GM21381 (cell line): ENCODE measurements around the gene NDUFS3.
A peak's percentile ranks its signal among the peaks of the same experiment; 100 is the strongest.
"Not testable (repeated sequence)": the region's sequence is repeated elsewhere in the genome, so short reads cannot be mapped to it uniquely, and the experiment has no call there.

ENCODE experiments used
- ATAC-seq: cut with Tn5 transposase; IDR thresholded peaks from one replicate; pipeline ENCODE4 v1.9.1; 2021; ENCODE audit warnings: mild to moderate bottlenecking, moderate library complexity; ENCODE audit not compliant: unreplicated experiment

The NDUFS3 gene

GRCh38 chr11:47578524-47579494 lies at the start of gene NDUFS3, which contains the start of gene KBTBD4:
Gene NDUFS3, plus strand, starts transcription at chr11:47579074. Its CDS starts 18 bp downstream, at chr11:47579092.
Gene KBTBD4, minus strand, starts transcription at chr11:47578970. Its CDS starts 19 bp downstream, at chr11:47578951.
- ATAC-seq: peak; percentile 92

- ATAC-seq: no peak
Measured at GRCh38 chr11:47529951-47530350, 48.9 kb upstream of the NDUFS3 start.

- not testable (repeated sequence) for ATAC-seq
Measured at GRCh38 chr11:47530721-47531120, 48.2 kb upstream of the NDUFS3 start.

GRCh38 chr11:47531666-47532065 lies 47.2 kb upstream of the NDUFS3 start:
- no peak for ATAC-seq

GRCh38 chr11:47532597-47533213 lies 46.2 kb upstream of the NDUFS3 start:
- ATAC-seq: no peak

- no peak for ATAC-seq
Measured at GRCh38 chr11:47533690-47534151, 45.2 kb upstream of the NDUFS3 start.

- ATAC-seq: no peak
Measured at GRCh38 chr11:47534704-47535251, 44.1 kb upstream of the NDUFS3 start.

- ATAC-seq: no peak
Measured at GRCh38 chr11:47536915-47537314, 42.0 kb upstream of the NDUFS3 start.

GRCh38 chr11:47538741-47539565 lies 39.9 kb upstream of the NDUFS3 start:
- ATAC-seq: no peak

- ATAC-seq: no peak
Measured at GRCh38 chr11:47539681-47540039, 39.2 kb upstream of the NDUFS3 start.

- no peak for ATAC-seq
Measured at GRCh38 chr11:47541070-47541469, 37.8 kb upstream of the NDUFS3 start.

GRCh38 chr11:47545298-47545697 lies 33.6 kb upstream of the NDUFS3 start:
- ATAC-seq: no peak

GRCh38 chr11:47546274-47546673 lies 32.6 kb upstream of the NDUFS3 start:
- not testable (repeated sequence) for ATAC-seq

GRCh38 chr11:47550288-47551047 lies 28.4 kb upstream of the NDUFS3 start:
- no peak for ATAC-seq

- ATAC-seq: no peak
Measured at GRCh38 chr11:47551086-47551485, 27.8 kb upstream of the NDUFS3 start.

GRCh38 chr11:47552056-47552565 lies 26.8 kb upstream of the NDUFS3 start:
- no peak for ATAC-seq

GRCh38 chr11:47552566-47553405 lies 26.1 kb upstream of the NDUFS3 start, which contains the start of gene CELF1:
Gene CELF1, minus strand, starts transcription at chr11:47553132. Its CDS starts 53,609 bp downstream, at chr11:47499523.
- peak; percentile 90 for ATAC-seq

- ATAC-seq: peak; percentile 21
Measured at GRCh38 chr11:47553406-47553743, 25.5 kb upstream of the NDUFS3 start.

GRCh38 chr11:47557004-47557403 lies 21.9 kb upstream of the NDUFS3 start:
- ATAC-seq: not testable (repeated sequence)
